ENCODE measurements around the gene KLHL6.

The KLHL6 gene

DNA sequence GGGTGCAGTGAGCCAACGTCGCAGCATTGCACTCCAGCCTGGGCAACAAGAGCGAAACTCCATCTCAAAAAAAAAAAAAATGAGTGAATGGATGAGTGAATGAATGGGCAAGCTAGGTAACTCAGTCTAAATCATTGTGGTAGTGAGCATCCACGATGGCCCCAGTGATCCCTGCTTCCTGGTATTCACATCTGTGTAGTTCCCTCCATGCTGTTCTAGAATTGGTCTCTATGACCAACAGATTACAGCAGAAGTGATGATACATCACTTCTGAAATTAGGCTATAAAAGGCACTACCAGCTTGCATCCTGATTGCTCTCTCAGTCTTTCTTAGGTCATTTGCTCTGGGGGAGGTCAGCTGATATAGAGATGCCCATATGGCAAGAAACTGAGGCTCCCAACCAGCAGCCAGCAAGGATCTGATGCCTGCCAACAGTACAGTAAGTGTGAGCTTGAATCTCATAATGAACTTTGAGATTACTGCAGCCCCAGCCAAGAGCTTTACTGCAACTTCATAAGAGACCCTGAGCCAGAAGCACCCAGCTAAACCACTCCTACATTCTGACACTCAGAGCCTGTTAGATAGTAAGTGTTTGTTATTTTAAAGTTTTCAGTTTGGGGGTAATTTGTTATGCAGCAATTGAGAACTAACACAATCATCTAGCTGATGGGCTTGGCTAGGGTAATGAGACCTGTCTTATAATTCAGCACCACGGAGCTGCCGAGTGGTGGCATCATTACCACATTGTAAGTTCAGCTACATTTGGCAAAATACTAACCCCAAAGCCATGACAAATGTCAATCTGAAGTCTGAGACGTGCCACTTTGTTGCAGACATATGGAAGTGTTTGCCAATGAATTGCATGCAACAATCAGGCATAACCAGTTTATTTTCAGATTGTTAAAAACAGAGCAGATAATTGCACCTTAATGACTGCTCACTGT lies 53.0 kb downstream of the KLHL6 start:
- DNase-seq = peak; percentile 29

- DNase-seq = no peak
Measured at GRCh38 chr3:183500981-183501704, 54.4 kb downstream of the KLHL6 start.

DNA sequence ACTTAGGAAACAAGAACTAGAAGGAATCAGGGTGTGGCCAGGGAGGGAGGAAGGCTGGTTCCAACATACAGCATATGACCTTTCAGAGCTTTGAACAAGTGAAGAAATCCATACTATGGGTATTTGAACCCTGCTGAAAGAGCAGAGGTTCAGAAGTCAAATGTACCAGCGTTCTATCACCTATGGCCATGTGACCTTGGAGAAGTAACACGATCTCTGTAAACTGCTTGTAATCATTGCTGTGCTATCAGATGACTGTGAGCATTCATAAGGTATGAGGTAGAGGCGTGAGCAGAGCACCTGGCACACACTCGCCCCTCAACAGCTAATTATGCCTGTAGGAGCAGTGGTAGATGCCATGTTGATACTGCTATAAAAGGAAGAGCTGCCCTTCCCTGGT lies 55.2 kb downstream of the KLHL6 start:
- DNase-seq = no peak

DNA sequence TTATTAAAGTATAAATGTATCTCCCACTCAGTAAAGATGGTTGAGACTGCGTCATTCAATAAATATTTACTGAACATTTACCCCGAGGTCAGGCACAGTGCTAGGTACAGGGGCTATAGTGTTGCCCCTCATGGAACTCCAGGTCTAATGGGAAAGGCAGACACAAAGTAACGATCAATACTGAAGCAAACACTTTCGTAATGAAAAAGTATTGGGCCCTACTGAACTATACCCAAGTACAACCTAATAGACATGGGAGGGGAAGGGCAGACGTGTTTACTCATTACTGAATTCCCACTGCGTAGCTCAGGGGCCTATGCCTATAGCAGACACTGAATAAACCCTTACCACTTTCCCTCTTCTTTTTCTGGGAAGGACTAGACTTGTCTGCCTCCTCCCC lies 56.9 kb downstream of the KLHL6 start:
- DNase-seq = no peak

- DNase-seq = no peak
Measured at GRCh38 chr3:183497313-183497712, 58.2 kb downstream of the KLHL6 start.

GRCh38 chr3:183496311-183496710 lies 59.2 kb downstream of the KLHL6 start:
- no peak for DNase-seq

DNA sequence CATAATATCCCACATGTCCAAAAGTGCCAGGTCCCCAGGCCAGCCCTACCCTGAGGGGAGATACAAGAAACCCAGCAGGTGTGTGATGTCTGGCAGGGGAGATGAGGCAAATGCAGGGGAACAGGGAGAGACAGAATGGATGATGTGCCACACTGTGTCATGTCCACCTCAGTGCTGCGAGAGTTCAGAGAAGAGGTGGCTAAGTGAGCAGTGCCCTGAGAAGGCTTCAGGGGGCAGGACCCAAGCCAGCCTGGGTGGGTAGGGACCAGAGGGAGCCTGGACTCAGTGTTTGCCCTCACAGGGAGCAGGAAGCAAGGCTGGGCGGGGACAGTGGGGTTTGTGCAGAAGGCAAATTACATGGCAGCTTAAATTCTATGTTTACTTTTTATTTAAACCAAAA lies 61.2 kb downstream of the KLHL6 start:
- DNase-seq = no peak

GRCh38 chr3:183493296-183494045 lies 62.0 kb downstream of the KLHL6 start:
- DNase-seq = no peak

DNA sequence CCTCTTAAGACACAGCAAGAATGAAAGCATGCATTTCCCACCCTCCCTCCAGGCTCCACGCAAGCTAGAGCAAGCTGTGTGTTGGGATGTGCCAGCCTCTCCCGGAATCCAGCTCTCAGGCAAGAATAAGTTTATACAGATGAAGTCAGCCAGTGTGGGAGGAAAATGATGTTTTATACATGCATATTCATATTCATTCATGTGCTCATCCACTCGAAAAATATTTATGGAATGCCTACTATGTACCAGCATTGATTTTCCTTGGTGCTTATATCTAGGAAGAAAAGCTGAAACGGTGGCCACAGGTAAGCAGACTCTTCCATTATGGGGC lies 62.7 kb downstream of the KLHL6 start:
- DNase-seq = no peak

DNA sequence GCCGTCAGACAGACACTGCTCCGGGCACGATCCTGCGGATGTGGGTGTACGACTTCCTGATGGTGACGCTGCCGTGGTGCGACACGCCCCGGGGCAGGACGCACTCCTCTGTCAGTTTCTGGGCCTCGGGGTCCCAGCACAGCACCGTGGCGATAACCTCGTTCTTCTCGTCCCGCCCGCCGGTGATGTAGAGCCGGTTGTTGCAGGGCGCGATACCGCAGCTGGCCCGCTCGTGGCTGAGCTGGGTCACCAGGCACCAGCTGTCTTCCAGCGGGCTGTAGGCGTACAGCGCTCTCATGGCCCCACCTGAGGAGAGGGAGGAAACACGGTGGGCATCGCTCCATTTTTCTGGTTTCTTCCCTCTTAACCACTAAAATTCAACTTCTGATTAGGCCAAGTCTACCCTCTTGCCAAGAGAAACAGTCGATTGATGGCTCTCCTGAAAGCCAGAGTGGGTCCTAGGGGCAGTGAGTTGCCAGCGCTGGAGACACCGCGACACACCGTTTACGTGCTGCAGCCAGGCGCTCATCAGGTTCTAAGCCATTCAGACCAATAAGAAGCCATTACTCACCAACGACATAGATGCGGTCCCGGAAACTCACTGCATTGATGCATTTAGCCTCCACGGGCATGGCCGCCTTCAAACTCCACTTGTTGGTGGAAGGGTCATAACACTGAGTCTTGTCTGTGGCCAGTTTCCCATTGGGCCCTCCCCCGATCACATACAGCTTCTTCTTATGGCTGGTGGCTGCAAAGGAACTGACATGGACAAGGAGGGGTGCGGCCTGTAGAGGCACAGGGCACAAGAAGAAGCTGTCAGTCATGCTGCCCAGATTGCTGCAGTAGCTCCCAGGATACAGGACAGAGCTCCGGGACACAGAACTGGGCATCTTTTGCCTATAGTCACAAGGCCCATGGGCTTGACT lies 63.3 kb downstream of the KLHL6 start:
- DNase-seq = no peak

GRCh38 chr3:183491109-183491922 lies 64.2 kb downstream of the KLHL6 start:
- DNase-seq = no peak

DNA sequence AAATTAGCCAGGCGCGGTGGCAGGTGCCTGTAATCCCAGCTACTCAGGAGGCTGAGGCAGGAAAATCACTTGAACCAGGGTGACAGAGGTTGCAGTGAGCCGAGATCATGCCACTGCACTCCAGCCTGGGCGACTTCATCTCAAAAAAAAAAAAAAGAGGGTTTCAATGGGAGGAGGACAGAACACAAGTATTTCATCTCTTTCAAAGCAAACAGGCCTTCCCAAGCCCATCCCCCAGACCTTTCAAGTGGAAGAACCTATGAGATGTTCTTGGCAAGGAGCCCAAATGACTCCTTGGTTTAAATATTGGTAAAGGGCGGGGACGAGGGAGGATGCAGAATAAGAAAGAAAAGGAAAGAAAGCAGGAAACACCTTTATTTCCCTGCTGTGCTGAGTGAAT lies 64.9 kb downstream of the KLHL6 start:
- DNase-seq = peak; percentile 35

DNA sequence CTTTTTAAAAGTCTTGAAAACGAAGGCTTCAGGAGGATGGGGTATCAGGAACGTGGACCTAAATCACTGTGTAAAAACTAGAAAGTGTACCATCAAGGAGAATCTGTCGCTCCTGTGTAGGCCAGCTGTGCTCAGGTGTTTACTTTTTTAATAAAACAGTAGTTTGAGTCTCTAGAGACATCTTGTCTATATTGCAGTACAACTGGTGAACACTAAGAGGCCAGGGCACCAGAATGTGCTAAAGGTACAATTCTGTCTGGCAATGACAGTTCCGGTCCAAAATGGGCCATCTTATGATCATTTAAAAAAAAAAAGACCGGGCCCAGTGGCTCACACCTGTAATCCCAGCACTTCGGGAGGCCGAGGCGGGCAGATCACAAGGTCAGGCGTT lies 65.3 kb downstream of the KLHL6 start:
- DNase-seq = no peak

DNA sequence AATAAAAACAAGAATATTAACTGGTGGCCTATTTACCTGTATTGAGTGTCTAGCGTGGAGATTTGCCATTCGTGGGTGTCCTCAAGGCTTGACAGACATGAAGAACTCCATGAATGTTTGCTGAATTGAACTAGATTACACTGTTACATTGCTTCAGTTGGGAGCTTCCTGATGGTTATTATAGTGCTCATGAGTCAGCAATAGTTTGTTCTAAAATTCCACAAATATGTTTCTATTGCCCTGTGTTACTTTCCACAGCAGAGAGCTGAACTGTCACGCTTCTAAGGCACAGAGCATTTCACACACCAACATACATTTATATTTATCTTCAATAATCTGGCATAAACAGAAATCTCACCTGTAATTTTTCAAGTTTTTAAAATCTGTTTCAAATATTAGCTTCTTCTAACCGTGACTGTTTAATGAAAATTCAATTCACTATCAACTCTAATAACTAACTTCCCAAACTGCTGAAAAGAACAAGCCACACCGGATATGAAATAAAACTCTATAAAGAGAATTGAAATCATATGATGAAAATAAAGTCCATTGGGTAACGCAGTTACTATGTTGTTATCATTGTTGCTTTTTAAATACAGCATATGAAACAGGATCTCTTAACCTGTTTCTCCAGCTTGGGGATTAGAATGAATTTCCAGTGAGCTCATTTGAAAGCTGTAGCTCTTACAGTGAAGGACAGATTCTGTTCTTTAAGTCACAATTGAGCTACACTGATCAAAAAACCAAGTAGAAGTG lies 65.9 kb downstream of the KLHL6 start:
- DNase-seq = no peak

DNA sequence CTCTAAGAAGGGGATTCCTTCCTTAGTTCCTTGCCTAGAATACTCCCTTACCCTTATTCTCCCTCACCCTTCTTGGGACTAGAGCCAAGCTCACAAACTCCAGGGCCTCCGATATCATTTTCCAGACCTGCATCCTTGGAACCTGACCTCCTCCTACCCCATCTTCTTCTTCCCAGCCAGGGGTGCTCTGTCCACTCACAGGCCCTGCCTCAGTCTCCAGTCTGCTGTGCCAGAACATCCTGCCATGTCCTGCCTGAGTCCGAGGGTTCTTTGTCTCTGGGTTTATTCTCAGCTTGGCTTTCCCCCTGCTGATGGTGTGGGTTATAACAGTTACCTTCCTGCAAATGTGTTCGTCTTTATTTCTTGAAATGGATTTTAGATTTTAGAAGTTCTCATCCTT lies 67.2 kb downstream of the KLHL6 start:
- no peak for DNase-seq

- no peak for DNase-seq
Measured at GRCh38 chr3:183487896-183488295, 67.6 kb downstream of the KLHL6 start.

DNA sequence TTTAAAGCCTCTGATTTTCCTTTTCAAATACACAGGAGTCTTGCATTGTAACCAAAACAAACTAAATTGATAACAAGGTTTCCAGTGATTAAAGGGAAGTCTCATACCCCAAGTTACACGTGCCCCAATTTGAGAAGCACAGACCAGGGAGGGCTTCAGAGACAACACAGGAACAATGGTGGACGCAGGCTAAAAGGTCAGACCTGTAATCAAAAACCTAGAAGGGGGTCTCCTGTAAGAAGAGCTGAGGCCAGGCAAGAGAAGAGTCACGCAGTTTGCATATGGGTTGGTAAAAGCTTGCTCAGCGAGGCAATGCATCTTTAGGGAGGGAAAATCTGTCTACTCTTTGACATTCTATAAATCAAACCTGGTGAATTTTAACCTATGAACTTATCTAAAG lies 68.5 kb downstream of the KLHL6 start:
- DNase-seq = no peak

DNA sequence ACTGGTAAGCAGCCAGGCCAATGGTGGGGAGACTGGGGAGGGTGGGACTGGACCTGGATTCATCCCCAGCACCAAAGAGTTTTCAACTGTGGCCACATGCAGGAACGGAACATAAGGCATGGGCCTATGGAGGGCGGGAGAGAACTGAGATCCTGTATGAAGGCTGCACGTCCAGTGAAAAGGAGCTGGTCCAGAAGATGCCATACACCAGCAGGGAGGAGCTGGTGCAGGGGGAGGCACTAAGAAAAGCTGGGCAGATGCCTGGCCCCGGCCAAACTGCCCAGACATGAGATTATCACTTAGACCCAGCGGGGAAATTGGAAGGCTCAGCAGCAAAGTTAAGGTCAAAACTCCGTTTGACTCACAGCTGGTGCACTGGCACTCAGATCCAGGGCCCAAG lies 69.0 kb downstream of the KLHL6 start:
- DNase-seq = peak; percentile 69

- DNase-seq = peak; percentile 95
Measured at GRCh38 chr3:183485585-183485984, 69.9 kb downstream of the KLHL6 start.

DNA sequence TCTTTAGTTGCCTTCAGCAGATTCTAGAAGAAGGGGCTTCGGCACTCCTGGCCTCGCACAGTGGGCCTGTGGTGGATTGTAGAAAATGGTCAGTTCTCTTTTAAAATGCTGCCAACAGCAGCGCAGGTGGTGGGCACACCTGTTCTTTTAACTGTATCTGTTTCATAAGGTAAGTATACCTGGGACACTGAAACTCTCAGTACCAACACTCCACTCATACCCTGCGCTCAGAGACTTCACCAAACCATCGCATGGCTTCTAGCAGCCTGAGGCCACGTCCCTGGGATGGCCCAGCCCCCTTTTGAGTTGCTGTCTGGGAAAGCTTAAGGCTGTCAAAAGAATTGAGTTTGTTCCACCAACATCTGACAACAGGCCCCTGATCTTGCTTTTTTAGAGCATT lies 70.4 kb downstream of the KLHL6 start:
- DNase-seq = peak; percentile 79
